ENCODE results near the gene TDO2. TPM values are rescaled to one million over a fixed set of nuclear protein-coding genes. Genes with fewer than 3 reads are reported as not detected.

Gene TDO2
- total and polyA plus RNA-seq, 2 of the 4 experiments (the other 2 are of a cell fraction) = 0.09 to 0.18 TPM

DNA sequence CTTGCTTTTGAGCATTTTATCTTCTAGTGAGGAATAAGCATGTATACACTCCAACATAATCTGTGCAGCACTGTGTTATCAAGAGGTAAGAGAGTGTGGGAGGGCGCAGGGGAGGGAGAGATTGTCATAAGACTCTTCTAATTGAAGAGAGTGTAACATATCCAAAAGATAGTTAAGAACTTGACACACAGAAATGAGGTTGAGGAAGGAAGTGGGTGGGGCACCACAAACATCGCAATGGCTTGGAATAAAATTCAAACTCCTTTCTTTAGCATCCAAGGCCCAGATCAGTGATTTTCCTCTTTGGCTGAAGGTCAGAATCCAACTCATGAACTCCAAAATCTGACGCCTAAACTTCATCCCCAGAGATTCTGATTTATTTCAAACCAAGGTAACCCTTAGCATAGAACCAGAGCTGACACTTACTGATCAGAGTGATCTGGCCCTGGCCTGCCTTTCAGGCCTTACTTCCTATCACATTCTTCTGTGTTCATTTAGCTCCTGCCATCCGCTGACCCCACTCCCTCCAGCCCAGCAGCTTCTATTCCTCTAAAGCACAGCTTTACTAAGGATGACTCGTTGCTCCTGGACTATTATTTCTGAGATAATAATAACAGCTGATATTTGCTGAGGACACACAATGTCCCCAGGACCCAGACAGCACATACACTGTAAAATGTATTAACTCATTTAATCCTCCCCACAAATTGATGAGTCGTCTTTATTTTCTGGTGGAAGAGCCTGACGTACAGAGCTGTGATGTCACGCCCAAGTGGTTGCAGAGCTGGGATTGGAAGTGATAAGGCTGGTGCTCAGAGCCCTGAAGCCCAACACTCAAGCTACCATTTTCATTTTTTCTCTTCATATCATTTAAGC lies 60.8 kb downstream of the TDO2 start:
- no peak overlapping the region for H4K91ac ChIP-seq (ENCODE audit: insufficient read depth, low read depth, low read length)
- no peak overlapping the region for H3K9ac ChIP-seq (ENCODE audit: low read depth, low read length)
- H3K9me3 ChIP-seq (ENCODE audit: control insufficient read depth, insufficient read depth, low read length) = no peaks in the 10 kb centered on the region
- TF ChIP-seq RFX5 (IDR thresholded peaks at IDR 0.05; ENCODE audit: low read depth, low read length) = no peak
- TF ChIP-seq NFE2L2 (IDR thresholded peaks at IDR 0.05; ENCODE audit: low read depth, low read length) = no peak
- no peak for TF ChIP-seq MAZ (IDR thresholded peaks at IDR 0.05; ENCODE audit: borderline replicate concordance, low read depth, low read length)
- TF ChIP-seq BHLHE40 (IDR thresholded peaks at IDR 0.05; ENCODE audit: low read depth, low read length) = no peak
- TF ChIP-seq MAFK (IDR thresholded peaks at IDR 0.05; ENCODE audit: low read depth, low read length) = peak; percentile 95
- intact Hi-C loops (cut with micrococcal nuclease) = loop anchor here (10.0 kb wide), 1 partner anchor 501 kb away; no protein-coding TSS in a partner anchor
- H3K79me1 ChIP-seq (ENCODE audit: low read depth in 1 of 2, low read length in 2 of 2) = no peaks in the 10 kb centered on the region
- no TSS peak for BruUV-seq (replicated peaks)
- dilution Hi-C loops (cut with HindIII; ENCODE audit: low sequenced_read_pairs, unreplicated experiment) = no loop called here
- H3K27ac ChIP-seq (ENCODE audit: insufficient read depth, low read length) = no peak overlapping the region
- peak overlapping the region; percentile 36; the same call in 1 of the 2 replicates for H3K18ac ChIP-seq (ENCODE audit: low read depth, low read length)
- H3K4me3 ChIP-seq (ENCODE audit: insufficient read depth, low read depth, low read length) = no peak overlapping the region
- H2AK5ac ChIP-seq (ENCODE audit: low read depth, low read length) = no peak overlapping the region
- H4K8ac ChIP-seq (ENCODE audit: low read depth in 2 of 2, low read length in 2 of 2) = no peak overlapping the region
- DNase-seq = no peak
- CTCF ChIA-PET = interaction anchor here (0.6 to 0.7 kb wide), 3 partner anchors 10 to 573 kb away, joined by 3 read pairs; no protein-coding TSS in a partner anchor
- in situ Hi-C loops (cut with MboI; ENCODE audit: low sequenced_read_pairs) = loop anchor here (25.0 kb wide), 2 partner anchors 798 to 998 kb away; partner anchors contain the start of gene PDGFC
- H3K4ac ChIP-seq (ENCODE audit: low read depth, low read length) = no peak overlapping the region
- no peak overlapping the region for H4K5ac ChIP-seq (ENCODE audit: low read depth, low read length)
- no peak overlapping the region for H2BK5ac ChIP-seq (ENCODE audit: low read depth, low read length, poor library complexity, severe bottlenecking)
- H3K14ac ChIP-seq (replicated peaks; ENCODE audit: low read depth, low read length) = no peak overlapping the region
- peaks cover 3% of the 10 kb centered on the region; the same call in 1 of the 2 replicates for H3K4me1 ChIP-seq (ENCODE audit: control insufficient read depth, insufficient read depth, low read length)
- no peak overlapping the region for H3K4me2 ChIP-seq (ENCODE audit: low read depth, low read length)
- no peaks in the 10 kb centered on the region for H3K27me3 ChIP-seq (ENCODE audit: control insufficient read depth, insufficient read depth, low read length)
- H3K56ac ChIP-seq (ENCODE audit: extremely low read depth, insufficient read depth, low read length) = no peak overlapping the region
- no peak overlapping the region for H3K23ac ChIP-seq (ENCODE audit: low read depth, low read length)
- no peak overlapping the region for H2AFZ ChIP-seq (replicated peaks; ENCODE audit: low read length, poor library complexity)
- WGBS, 2 experiments (ENCODE audit: extremely low coverage in 2 of 2, insufficient read length in 1 of 2) = 83% methylated on average over 1 of the region's 8 CpGs; no CpG with 5 or more reads in 1 of the 2 experiments
- H4K20me1 ChIP-seq (ENCODE audit: insufficient read depth, low read length) = no peaks in the 10 kb centered on the region
- no peaks in the 10 kb centered on the region for H3K36me3 ChIP-seq (ENCODE audit: control insufficient read depth, insufficient read depth, low read length)
- H2AK9ac ChIP-seq (replicated peaks; ENCODE audit: low read depth, low read length, poor library complexity) = no peak overlapping the region
- no peak overlapping the region for H2BK120ac ChIP-seq (ENCODE audit: low read depth, low read length)
- no peak overlapping the region for H2BK20ac ChIP-seq (ENCODE audit: low read depth, low read length)
- no peaks in the 10 kb centered on the region; the same call in 1 of the 2 replicates for H3K9me1 ChIP-seq (ENCODE audit: insufficient read depth, low read length)
- no peak for ATAC-seq (ENCODE audit: low read depth)
- POLR2A ChIA-PET (ENCODE audit: unreplicated experiment) = no interaction called here
- no peak overlapping the region for H2BK15ac ChIP-seq (ENCODE audit: low read depth, low read length)

Measured in IMR-90 (cell line).